Loucy (cell line): ENCODE data around the gene KRT31.

Source experiments
- H2AFZ ChIP-seq: fragments of 200-600 bp; sonication (generic); 2 replicates; pipeline ENCODE4 v1.6.0; 2016; ENCODE audit warnings: antibody characterized with exemption, mild to moderate bottlenecking, low read length, moderate library complexity
- H3F3A ChIP-seq: fragments of 200-600 bp; 2 replicates; pipeline ENCODE4 v1.6.0; 2016; ENCODE audit warnings: antibody characterized with exemption, low read depth, mild to moderate bottlenecking
- H3K27me3 ChIP-seq: fragments of 200-600 bp; sonication (generic); 2 replicates; pipeline ENCODE4 v1.6.1; 2014; ENCODE audit warnings: low read length, mild to moderate bottlenecking; ENCODE audit not compliant: insufficient read depth, poor library complexity, severe bottlenecking
- H3K36me3 ChIP-seq: fragments of 200-600 bp; sonication (generic); 2 replicates; pipeline ENCODE4 v1.6.1; 2016; ENCODE audit warnings: low read length; ENCODE audit not compliant: insufficient read depth
- H3K4me1 ChIP-seq: fragments of 200-600 bp; sonication (generic); 2 replicates; pipeline ENCODE4 v1.5.1; 2014; ENCODE audit warnings: low read length, mild to moderate bottlenecking; ENCODE audit not compliant: insufficient read depth, poor library complexity, severe bottlenecking
- H3K4me2 ChIP-seq: fragments of 200-600 bp; sonication (generic); 2 replicates; pipeline ENCODE4 v1.6.0; 2014; ENCODE audit warnings: antibody characterized with exemption, low read length, low read depth, mild to moderate bottlenecking; ENCODE audit not compliant: poor library complexity, severe bottlenecking
- H3K4me3 ChIP-seq: fragments of 200-600 bp; sonication (generic); 2 replicates; pipeline ENCODE4 v1.5.1; 2014; ENCODE audit warnings: low read length, mild to moderate bottlenecking, mixed read lengths; ENCODE audit not compliant: poor library complexity, severe bottlenecking
- H3K79me2 ChIP-seq: fragments of 200-600 bp; sonication (generic); 2 replicates; pipeline ENCODE4 v1.6.1; 2014; ENCODE audit warnings: low read length; ENCODE audit not compliant: insufficient read depth
- H3K9ac ChIP-seq: fragments of 200-600 bp; sonication (generic); 2 replicates; pipeline ENCODE4 v1.6.0; 2014; ENCODE audit warnings: mild to moderate bottlenecking, low read depth, low read length, moderate library complexity; ENCODE audit not compliant: poor library complexity, severe bottlenecking
- H3K9me2 ChIP-seq: fragments of 200-600 bp; sonication (generic); replicated peaks from 2 replicates; pipeline ENCODE4 v1.6.1; 2016; ENCODE audit warnings: low read depth, low read length, mixed read lengths
- H3K9me3 ChIP-seq: fragments of 200-600 bp; sonication (generic); 2 replicates; pipeline ENCODE4 v1.6.1; 2014; ENCODE audit warnings: mild to moderate bottlenecking, antibody characterized with exemption, low read length, low read depth; ENCODE audit not compliant: insufficient read depth
- H4K20me1 ChIP-seq: fragments of 200-600 bp; sonication (generic); 2 replicates; pipeline ENCODE4 v1.6.0; 2014; ENCODE audit warnings: antibody characterized with exemption, low read length, mild to moderate bottlenecking; ENCODE audit not compliant: insufficient read depth, poor library complexity, severe bottlenecking
- CTCF ChIP-seq: fragments of 200-600 bp; sonication (generic); conservative IDR thresholded peaks from 2 replicates; pipeline ENCODE4 v1.5.1; 2014; ENCODE audit warnings: mild to moderate bottlenecking, antibody characterized with exemption, low read length
- EZH2phosphoT487 ChIP-seq: fragments of 200-600 bp; IDR thresholded peaks from 2 replicates; pipeline ENCODE4 v1.6.1; 2018; ENCODE audit warnings: antibody characterized with exemption, mild to moderate bottlenecking, moderate library complexity, borderline replicate concordance

Gene KRT31

GRCh38 chr17:41415411-41415810 lies 18.0 kb upstream of the KRT31 start:
- no peak for TF ChIP-seq EZH2phosphoT487
- no peaks in the 10 kb centered on the region for H3F3A ChIP-seq
- no peaks in the 10 kb centered on the region for H3K4me1 ChIP-seq
- H3K79me2 ChIP-seq = no peaks in the 10 kb centered on the region
- no peaks in the 10 kb centered on the region for H3K9me2 ChIP-seq
- no peaks in the 10 kb centered on the region for H4K20me1 ChIP-seq
- no peak overlapping the region for H3K4me2 ChIP-seq
- no peak overlapping the region for H3K9ac ChIP-seq
- no peaks in the 10 kb centered on the region for H3K36me3 ChIP-seq
- peaks cover 9% of the 10 kb centered on the region for H3K27me3 ChIP-seq
- H3K9me3 ChIP-seq = no peaks in the 10 kb centered on the region
- H2AFZ ChIP-seq = no peak overlapping the region
- H3K4me3 ChIP-seq = no peak overlapping the region

GRCh38 chr17:41413982-41414381 lies 16.6 kb upstream of the KRT31 start:
- no peak overlapping the region for H3K4me2 ChIP-seq
- no peak overlapping the region for H3K9ac ChIP-seq
- TF ChIP-seq CTCF = no peak
- no peak overlapping the region for H2AFZ ChIP-seq
- no peak overlapping the region for H3K4me3 ChIP-seq
- H3F3A ChIP-seq = no peaks in the 10 kb centered on the region
- H3K9me2 ChIP-seq = no peaks in the 10 kb centered on the region
- no peaks in the 10 kb centered on the region for H3K36me3 ChIP-seq
- H4K20me1 ChIP-seq = no peaks in the 10 kb centered on the region
- H3K9me3 ChIP-seq = no peaks in the 10 kb centered on the region
- no peaks in the 10 kb centered on the region for H3K4me1 ChIP-seq
- no peaks in the 10 kb centered on the region for H3K79me2 ChIP-seq
- H3K27me3 ChIP-seq = no peaks in the 10 kb centered on the region

GRCh38 chr17:41413353-41413957 lies 16.0 kb upstream of the KRT31 start:
- Histone ChIP-seq H3K9ac (no peak overlapping the region), H3F3A (no peaks in the 10 kb centered on the region), H3K4me1 (no peaks in the 10 kb centered on the region), H4K20me1 (no peaks in the 10 kb centered on the region), H3K36me3 (no peaks in the 10 kb centered on the region), H3K4me2 (no peak overlapping the region), H2AFZ (no peak overlapping the region), H3K27me3 (no peaks in the 10 kb centered on the region), H3K9me3 (no peaks in the 10 kb centered on the region), H3K9me2 (no peaks in the 10 kb centered on the region), H3K4me3 (no peak overlapping the region), H3K79me2 (no peaks in the 10 kb centered on the region)
- TF ChIP-seq CTCF (no peak), EZH2phosphoT487 (no peak)
